ENCODE measurements around the gene FMNL1. TPM values are rescaled to one million over a fixed set of nuclear protein-coding genes. Genes with fewer than 3 reads are reported as not detected.

Gene FMNL1
- polyA plus RNA-seq, 1 experiment, result 2.0 TPM

DNA sequence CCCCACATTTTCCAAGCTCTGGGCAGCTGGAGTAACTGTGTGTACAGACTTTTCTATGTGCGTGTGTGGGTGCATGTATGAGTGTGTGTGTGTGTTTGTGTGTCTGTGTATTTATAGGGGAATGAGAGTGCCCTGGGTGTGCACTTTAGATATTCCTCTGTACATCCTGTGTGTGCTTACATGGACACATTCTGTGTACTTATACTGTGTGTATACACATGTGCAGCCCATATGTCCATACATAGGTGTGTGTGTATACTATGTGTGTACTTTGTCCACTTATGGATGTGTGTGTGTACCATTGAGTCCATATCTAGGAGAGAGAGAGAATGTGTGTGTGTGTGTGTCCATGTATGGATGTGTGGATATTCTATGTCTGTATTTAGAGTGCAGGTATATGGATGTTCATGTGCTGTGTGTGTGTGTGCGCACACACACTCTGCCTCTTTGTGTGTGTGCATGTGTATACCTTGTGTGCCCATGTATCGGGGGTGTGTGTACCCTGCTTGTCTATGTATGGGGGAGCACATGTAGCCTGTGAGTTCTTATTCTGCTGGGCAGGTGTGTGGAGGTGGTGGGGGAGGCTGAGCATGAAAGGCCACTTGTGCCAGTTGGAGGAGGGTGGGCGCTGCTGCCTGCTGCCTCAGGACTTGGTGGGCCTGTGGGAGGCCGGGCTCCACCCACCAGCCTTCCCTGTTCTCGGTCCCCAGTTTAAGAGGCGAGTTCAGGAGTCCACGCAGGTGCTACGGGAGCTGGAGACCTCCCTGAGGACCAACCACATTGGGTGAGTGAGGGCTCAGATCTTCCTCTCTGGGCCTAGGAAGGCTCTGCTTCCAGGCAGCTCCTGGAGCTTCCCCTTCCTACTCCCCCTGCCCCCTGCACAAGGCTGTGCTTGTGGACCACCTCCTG lies 11.1 kb downstream of the FMNL1 start:
- H3K27me3 ChIP-seq (ENCODE audit: control insufficient read depth, insufficient read depth, low read length), result no peaks in the 10 kb centered on the region
- ChIA-PET CTCF (interaction anchor here (0.6 to 5.7 kb wide), 9 partner anchors 8 to 153 kb away, joined by 3 to 78 read pairs (median 5); partner anchors contain the start of genes ACBD4, FMNL1 and HEXIM1), POLR2A (no interaction called here)
- TF ChIP-seq, protein P1, sequence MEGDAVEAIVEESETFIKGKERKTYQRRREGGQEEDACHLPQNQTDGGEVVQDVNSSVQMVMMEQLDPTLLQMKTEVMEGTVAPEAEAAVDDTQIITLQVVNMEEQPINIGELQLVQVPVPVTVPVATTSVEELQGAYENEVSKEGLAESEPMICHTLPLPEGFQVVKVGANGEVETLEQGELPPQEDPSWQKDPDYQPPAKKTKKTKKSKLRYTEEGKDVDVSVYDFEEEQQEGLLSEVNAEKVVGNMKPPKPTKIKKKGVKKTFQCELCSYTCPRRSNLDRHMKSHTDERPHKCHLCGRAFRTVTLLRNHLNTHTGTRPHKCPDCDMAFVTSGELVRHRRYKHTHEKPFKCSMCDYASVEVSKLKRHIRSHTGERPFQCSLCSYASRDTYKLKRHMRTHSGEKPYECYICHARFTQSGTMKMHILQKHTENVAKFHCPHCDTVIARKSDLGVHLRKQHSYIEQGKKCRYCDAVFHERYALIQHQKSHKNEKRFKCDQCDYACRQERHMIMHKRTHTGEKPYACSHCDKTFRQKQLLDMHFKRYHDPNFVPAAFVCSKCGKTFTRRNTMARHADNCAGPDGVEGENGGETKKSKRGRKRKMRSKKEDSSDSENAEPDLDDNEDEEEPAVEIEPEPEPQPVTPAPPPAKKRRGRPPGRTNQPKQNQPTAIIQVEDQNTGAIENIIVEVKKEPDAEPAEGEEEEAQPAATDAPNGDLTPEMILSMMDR (IDR thresholded peaks at IDR 0.05; ENCODE audit: insufficient read depth, low read depth, low read length), result no peak
- no peaks in the 10 kb centered on the region for H3K36me3 ChIP-seq (ENCODE audit: control insufficient read depth, insufficient read depth, low read length)
- H3K4me3 ChIP-seq (ENCODE audit: low read depth, low read length), result no peak overlapping the region
- no peak for DNase-seq (ENCODE audit: low read depth)

DNA sequence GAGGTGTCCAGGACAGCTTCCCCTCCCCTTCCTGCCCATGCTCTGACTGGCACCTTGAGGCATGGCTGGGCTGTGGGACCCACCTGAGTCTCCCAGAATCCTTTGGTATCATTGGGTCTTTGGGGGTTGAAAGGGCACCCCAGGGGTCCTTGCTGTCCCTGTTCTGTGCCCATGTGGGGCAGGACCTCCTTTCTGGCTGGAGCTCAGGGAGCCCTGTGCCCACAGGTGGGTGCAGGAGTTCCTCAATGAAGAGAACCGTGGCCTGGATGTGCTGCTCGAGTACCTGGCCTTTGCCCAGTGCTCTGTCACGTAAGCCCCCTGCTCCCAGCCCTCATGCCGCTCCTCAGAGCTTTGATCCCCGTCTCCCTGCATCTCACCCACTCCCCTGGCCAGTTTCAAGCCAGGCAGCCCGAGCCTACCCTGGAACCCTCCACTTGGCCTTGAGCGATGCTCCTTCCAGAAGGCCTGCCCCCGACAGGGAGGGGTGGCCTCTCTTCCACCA lies 11.8 kb downstream of the FMNL1 start:
- POLR2A ChIA-PET, result no interaction called here
- DNase-seq (ENCODE audit: low read depth), result no peak
- TF ChIP-seq, protein P1 (IDR thresholded peaks at IDR 0.05; ENCODE audit: insufficient read depth, low read depth, low read length), result no peak
- Histone ChIP-seq H3K4me3 (ENCODE audit: low read depth, low read length) (no peak overlapping the region), H3K27me3 (ENCODE audit: control insufficient read depth, insufficient read depth, low read length) (no peaks in the 10 kb centered on the region), H3K36me3 (ENCODE audit: control insufficient read depth, insufficient read depth, low read length) (no peaks in the 10 kb centered on the region)
- CTCF ChIA-PET, result interaction anchor here (1.2 to 5.7 kb wide), 4 partner anchors 13 to 152 kb away, joined by 5 to 78 read pairs (median 36); partner anchors contain the start of genes ACBD4 and FMNL1

DNA sequence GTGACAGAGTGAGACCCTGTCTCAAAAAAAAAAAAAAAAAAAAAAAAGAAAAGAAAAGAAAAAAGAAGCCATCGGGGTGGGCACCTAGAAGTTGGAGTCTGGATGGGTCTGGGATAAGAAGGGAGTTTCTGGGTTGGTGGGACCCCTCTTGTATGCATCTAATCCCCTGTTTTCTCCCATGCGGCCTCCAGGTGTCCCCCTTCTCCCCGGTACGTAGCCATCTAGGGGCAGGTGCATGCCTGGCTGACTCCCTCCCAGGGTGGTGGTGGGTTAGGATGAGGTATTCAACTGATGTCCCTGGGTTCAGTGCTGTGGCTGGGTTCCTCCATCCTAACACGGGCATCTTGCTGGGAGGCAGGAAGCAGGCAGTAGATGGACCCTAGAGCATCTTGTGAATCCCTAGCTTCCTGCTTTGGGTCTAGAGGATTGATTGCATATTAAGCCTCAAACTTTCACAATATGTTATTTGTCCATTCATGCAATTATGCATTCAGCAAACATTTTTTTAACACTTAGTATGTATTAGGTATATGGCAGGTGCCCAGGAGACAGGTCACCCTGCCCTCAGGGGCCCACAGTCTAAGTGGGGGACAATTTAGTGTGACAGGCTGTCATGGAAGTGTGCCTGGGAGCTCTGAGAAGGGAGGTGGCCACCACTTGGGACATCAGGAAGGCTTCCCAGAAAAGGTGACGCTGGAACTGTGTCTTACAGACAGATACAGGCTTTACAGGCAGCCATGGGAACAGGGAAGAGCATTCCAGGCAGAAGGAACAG lies 13.1 kb downstream of the FMNL1 start:
- ChIA-PET CTCF (interaction anchor here (0.6 to 3.1 kb wide), 29 partner anchors 9 to 1024 kb away, joined by 3 to 51 read pairs (median 4); partner anchors contain the start of gene ACBD4), POLR2A (no interaction called here)
- H3K4me3 ChIP-seq (ENCODE audit: low read depth, low read length), result no peak overlapping the region
- H3K27me3 ChIP-seq (ENCODE audit: control insufficient read depth, insufficient read depth, low read length), result no peaks in the 10 kb centered on the region
- H3K36me3 ChIP-seq (ENCODE audit: control insufficient read depth, insufficient read depth, low read length), result no peaks in the 10 kb centered on the region
- no peak for DNase-seq (ENCODE audit: low read depth)
- TF ChIP-seq, protein P1 (IDR thresholded peaks at IDR 0.05; ENCODE audit: insufficient read depth, low read depth, low read length), result peak; percentile 33

DNA sequence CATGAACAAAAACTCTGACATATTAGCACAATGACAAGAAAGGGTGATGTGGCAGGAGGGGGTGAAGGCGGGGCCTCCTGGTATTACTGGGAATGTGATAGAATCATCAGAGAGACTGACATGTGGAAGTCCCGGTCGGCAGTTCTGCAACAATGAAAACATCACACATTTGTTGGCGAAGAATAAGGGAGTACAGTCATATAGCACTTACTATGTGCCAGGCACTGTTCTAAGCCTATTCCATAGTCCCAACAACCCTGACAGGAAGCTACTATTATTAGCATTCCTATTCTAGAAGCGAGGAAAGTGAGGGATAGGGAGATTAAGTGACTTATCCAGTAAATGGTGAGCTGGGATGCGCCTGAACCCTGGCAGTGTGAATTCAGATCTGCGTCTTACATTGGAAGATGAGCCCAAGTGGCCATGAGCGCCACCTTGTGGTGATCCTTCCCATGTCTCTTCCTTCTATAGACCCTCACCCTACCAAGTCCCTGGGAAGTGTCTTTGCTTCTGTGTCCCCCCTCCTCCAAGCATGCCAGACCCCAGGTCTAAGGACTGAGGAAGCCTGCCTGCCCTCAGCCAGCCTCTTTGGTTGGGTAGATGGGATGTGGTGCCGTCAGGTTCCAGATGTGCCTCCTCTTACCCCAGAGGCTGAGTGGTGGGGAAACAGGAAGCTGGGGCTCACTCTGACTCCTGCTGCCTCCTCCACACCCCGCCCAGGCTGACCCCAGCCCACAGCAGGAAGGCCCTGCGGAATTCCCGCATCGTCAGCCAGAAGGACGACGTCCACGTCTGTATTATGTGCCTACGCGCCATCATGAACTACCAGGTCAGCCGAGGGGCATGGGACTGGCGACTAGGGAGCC lies 14.0 kb downstream of the FMNL1 start:
- TF ChIP-seq, protein P1 (IDR thresholded peaks at IDR 0.05; ENCODE audit: insufficient read depth, low read depth, low read length), result peak; percentile 86
- no peaks in the 10 kb centered on the region for H3K36me3 ChIP-seq (ENCODE audit: control insufficient read depth, insufficient read depth, low read length)
- no peak overlapping the region for H3K4me3 ChIP-seq (ENCODE audit: low read depth, low read length)
- ChIA-PET CTCF (interaction anchor here (0.7 to 3.1 kb wide), 30 partner anchors 10 to 158 kb away, joined by 3 to 51 read pairs (median 4); partner anchors contain the start of gene ACBD4), POLR2A (interaction anchor here (0.5 kb wide), 1 partner anchor 84 kb away, joined by 5 read pairs; no protein-coding TSS in a partner anchor)
- H3K27me3 ChIP-seq (ENCODE audit: control insufficient read depth, insufficient read depth, low read length), result no peaks in the 10 kb centered on the region
- DNase-seq (ENCODE audit: low read depth), result no peak

Measured in BJ (cell line).